ENCODE data around the gene KLHDC4.

KLHDC4 gene

DNA sequence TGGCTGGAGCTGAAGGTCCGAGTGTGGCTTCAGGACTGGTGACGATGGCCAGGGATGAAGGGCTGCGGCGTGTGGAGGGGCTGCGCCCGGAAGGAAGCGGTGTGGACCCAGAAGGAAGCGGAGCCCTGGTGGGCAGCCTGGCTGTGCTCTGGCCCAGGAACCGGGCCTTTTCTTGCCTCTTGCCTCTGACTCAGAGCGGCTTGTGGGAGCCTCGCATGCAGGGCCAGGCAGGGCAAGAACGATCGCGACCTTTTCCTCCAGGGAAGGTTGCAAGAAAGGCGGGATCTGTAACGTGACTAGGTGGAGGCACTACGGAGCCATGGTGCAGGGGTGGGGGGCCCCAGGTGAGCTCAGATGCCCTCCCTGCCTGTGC lies 85.5 kb downstream of the KLHDC4 start:
- TF ChIP-seq, protein P1, sequence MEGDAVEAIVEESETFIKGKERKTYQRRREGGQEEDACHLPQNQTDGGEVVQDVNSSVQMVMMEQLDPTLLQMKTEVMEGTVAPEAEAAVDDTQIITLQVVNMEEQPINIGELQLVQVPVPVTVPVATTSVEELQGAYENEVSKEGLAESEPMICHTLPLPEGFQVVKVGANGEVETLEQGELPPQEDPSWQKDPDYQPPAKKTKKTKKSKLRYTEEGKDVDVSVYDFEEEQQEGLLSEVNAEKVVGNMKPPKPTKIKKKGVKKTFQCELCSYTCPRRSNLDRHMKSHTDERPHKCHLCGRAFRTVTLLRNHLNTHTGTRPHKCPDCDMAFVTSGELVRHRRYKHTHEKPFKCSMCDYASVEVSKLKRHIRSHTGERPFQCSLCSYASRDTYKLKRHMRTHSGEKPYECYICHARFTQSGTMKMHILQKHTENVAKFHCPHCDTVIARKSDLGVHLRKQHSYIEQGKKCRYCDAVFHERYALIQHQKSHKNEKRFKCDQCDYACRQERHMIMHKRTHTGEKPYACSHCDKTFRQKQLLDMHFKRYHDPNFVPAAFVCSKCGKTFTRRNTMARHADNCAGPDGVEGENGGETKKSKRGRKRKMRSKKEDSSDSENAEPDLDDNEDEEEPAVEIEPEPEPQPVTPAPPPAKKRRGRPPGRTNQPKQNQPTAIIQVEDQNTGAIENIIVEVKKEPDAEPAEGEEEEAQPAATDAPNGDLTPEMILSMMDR (IDR thresholded peaks at IDR 0.05; ENCODE audit: borderline replicate concordance, insufficient read depth, low read depth, low read length): no peak
- no peak overlapping the region for H3K4me3 ChIP-seq (ENCODE audit: low read depth, low read length)

DNA sequence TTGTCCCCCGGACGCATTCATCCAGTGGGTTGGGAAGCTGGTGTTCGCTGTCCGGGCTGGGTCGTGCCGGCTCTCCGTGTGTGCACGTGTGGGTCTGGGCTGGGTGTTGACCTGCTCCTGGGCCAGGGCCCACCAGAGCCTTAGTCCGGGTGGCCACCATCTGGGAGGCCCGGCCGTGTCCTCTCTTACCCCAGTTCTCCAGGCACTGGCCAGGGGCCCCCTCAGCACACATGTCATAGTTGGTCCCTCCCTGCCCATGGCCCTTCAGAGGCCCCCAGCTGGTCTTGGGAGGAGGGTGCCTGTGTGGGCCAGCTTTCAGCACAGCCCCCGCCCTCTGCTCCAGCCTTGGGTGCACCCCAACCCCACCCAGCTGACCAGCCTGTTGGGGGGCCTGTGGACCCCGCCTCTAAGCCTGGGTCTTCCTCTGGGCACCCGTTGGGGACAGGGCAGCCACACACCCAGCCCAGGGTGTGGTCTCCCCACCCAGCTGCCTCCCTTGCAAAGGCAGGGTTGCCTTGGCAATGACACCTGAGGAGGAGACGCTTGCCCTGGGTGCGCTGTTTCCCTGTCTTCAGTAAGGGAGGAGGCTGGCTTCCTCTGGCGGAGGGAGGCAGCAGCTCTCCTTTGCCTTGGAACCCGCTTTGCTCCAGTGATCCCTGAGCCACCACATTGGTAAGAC lies 86.1 kb downstream of the KLHDC4 start:
- TF ChIP-seq, protein P1 (IDR thresholded peaks at IDR 0.05; ENCODE audit: borderline replicate concordance, insufficient read depth, low read depth, low read length): no peak
- no peak overlapping the region for H3K4me3 ChIP-seq (ENCODE audit: low read depth, low read length)

DNA sequence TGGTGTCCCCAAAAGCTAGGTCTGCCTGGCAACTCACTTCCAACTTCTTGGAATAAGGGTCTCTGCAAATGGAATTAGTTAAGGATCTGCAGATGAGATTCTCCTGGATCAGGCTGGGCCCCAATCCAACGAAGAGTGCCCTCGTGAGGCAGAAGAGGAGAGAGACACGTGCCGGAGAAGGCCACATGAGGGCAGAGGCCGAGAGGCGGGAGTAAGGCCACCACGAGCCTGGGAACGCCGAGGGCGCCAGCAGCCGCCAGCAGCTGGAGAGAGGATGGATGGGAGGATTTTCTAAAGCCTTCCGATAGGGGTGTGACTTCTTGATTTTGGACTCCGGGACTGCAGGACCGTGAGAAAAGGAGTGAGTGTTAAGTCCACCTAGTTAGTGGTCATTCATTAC lies 87.2 kb downstream of the KLHDC4 start:
- TF ChIP-seq, protein P1 (IDR thresholded peaks at IDR 0.05; ENCODE audit: borderline replicate concordance, insufficient read depth, low read depth, low read length): no peak
- H3K4me3 ChIP-seq (ENCODE audit: low read depth, low read length): no peak overlapping the region

DNA sequence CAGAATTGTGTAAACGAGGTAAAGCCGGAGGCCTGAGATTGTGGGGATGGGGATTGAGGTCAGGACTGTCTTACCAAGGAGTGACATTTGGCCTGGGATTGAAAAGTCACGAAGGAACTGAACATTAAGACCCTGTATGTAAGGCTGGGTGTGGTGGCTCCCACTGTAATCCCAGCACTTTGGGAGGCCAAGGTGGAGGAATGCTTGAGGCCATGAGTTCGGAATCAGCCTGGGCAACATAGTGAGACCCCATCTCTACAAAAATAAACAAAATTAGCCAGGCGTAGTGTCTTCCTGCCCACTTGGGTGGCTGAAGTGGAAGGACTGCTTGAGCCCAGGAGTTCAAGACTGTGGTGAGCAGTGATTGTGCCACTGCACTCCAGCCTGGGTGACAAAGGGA lies 88.0 kb downstream of the KLHDC4 start:
- TF ChIP-seq, protein P1 (IDR thresholded peaks at IDR 0.05; ENCODE audit: borderline replicate concordance, insufficient read depth, low read depth, low read length): no peak
- H3K4me3 ChIP-seq (ENCODE audit: low read depth, low read length): no peak overlapping the region

DNA sequence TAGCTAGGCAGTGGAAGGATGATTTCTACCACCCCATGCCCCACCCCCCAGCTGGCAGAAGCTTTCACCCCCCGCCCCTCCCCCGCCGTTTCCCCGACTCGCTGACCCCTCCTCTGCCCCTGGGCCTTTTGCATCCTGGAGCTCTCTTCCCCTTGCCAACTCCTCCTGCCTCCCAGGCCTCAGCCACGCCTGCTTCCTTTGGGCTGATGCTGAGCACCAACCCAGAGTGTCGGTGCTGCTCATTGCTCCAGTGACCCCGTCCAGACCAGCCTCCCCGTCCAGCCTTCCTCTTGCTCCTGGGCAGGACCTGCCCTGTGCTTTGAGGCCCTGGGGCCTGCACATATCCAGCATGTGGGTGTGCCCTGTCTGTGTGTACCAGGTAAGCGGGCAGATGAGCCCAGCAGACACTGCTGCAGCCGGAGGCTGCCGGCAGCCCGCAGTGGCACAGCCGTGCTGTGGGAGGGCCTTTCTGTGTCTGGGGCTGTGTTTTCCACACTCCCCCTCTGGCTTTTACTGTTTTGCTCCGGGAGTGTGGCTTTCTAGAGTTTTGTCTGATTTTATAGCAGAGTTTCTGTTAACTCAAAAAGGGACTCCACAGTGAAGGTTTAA lies 90.6 kb downstream of the KLHDC4 start:
- no peak overlapping the region for H3K4me3 ChIP-seq (ENCODE audit: low read depth, low read length)
- TF ChIP-seq, protein P1 (IDR thresholded peaks at IDR 0.05; ENCODE audit: borderline replicate concordance, insufficient read depth, low read depth, low read length): no peak

DNA sequence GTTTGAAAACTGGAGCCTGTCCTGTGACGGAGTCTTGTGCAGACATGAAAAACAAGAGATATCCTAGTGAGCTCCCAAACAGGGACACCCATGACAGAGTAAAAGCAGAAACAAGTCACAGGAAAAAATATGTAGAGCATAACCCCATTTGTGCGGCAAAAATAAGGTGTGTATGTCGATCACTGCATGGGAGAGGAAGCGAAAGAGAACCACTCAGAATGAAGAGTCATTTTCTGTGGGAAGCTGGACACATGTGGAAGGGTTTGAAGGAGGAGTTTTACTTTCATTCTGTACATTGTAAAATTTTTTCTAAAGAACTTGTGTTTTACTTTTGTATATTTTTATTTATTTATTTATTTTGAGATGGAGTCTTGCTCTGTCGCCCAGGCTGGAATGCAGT lies 91.4 kb downstream of the KLHDC4 start:
- H3K4me3 ChIP-seq (ENCODE audit: low read depth, low read length): no peak overlapping the region

More for the DNA sequence above, 91.4 kb downstream of the KLHDC4 start:
- TF ChIP-seq, protein P1 (IDR thresholded peaks at IDR 0.05; ENCODE audit: borderline replicate concordance, insufficient read depth, low read depth, low read length): no peak
